PC-9 (cell line): ENCODE measurements around the gene METTL8.

Experiments used
- EZH2 ChIP-seq: fragments of 200-600 bp; sonication (generic); IDR thresholded peaks from 2 replicates; pipeline ENCODE4 v1.8.0; 2017; ENCODE audit warnings: antibody characterized with exemption, low read depth
- TF ChIP-seq, protein P1 (sequence below): fragments of 200-600 bp; sonication (generic); conservative IDR thresholded peaks from 2 replicates; pipeline ENCODE4 v1.6.1; 2017; ENCODE audit warnings: mixed run types, antibody characterized with exemption, mild to moderate bottlenecking, moderate library complexity

GRCh38 chr2:171410624-171411023, 23.2 kb downstream of the METTL8 start:
- TF ChIP-seq, protein P1, sequence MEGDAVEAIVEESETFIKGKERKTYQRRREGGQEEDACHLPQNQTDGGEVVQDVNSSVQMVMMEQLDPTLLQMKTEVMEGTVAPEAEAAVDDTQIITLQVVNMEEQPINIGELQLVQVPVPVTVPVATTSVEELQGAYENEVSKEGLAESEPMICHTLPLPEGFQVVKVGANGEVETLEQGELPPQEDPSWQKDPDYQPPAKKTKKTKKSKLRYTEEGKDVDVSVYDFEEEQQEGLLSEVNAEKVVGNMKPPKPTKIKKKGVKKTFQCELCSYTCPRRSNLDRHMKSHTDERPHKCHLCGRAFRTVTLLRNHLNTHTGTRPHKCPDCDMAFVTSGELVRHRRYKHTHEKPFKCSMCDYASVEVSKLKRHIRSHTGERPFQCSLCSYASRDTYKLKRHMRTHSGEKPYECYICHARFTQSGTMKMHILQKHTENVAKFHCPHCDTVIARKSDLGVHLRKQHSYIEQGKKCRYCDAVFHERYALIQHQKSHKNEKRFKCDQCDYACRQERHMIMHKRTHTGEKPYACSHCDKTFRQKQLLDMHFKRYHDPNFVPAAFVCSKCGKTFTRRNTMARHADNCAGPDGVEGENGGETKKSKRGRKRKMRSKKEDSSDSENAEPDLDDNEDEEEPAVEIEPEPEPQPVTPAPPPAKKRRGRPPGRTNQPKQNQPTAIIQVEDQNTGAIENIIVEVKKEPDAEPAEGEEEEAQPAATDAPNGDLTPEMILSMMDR, result no peak
- no peak for TF ChIP-seq EZH2
